ENCODE data around the gene ABL2. TPM values are rescaled to one million over a fixed set of nuclear protein-coding genes. Genes with fewer than 3 reads are reported as not detected.

ABL2 gene
- total RNA-seq, 2 donors from 2014 or later, result 20.2 to 28.0 TPM

DNA sequence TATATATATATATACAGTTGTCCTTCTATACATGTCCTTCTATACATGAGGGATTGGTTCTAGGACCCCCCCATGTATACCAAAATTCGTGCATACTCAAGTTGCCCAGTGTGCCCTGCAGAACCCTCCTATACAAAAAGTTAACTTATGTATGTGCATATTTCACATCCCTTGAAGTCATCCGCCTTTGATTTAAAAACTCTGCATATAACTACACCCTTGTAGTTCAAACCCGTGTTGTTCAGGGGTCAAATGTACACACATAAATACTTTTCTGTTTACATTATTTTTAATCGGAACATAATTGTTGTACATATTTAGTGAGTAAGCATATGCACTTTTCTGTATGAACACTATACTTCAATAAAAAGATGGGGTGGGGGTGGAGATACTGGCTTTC is 7.7 kb upstream of the ABL2 start:
- Histone ChIP-seq H3K27me3 (ENCODE audit: control insufficient read depth, insufficient read depth, low read length, poor library complexity, severe bottlenecking) (no peaks in the 10 kb centered on the region), H3K9me3 (ENCODE audit: control insufficient read depth, low read length) (no peaks in the 10 kb centered on the region), H3K9ac (ENCODE audit: extremely low read depth, low read length, poor library complexity, severe bottlenecking) (no peak overlapping the region), H3K4me1 (ENCODE audit: control insufficient read depth, insufficient read depth, low read length) (no peaks in the 10 kb centered on the region), H3K36me3 (ENCODE audit: control insufficient read depth, insufficient read depth, low read length) (no peaks in the 10 kb centered on the region), H3K27ac (ENCODE audit: low read depth, low read length) (no peak overlapping the region), H3K4me3 (ENCODE audit: low read length) (no peak overlapping the region)
- H3K27ac Mint-ChIP-seq, result no peak overlapping the region
- no peaks in the 10 kb centered on the region for H3K27me3 Mint-ChIP-seq (ENCODE audit: insufficient read depth)
- TF ChIP-seq, protein P1, sequence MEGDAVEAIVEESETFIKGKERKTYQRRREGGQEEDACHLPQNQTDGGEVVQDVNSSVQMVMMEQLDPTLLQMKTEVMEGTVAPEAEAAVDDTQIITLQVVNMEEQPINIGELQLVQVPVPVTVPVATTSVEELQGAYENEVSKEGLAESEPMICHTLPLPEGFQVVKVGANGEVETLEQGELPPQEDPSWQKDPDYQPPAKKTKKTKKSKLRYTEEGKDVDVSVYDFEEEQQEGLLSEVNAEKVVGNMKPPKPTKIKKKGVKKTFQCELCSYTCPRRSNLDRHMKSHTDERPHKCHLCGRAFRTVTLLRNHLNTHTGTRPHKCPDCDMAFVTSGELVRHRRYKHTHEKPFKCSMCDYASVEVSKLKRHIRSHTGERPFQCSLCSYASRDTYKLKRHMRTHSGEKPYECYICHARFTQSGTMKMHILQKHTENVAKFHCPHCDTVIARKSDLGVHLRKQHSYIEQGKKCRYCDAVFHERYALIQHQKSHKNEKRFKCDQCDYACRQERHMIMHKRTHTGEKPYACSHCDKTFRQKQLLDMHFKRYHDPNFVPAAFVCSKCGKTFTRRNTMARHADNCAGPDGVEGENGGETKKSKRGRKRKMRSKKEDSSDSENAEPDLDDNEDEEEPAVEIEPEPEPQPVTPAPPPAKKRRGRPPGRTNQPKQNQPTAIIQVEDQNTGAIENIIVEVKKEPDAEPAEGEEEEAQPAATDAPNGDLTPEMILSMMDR (conservative IDR thresholded peaks at IDR 0.05), result no peak
- H3K36me3 Mint-ChIP-seq (ENCODE audit: low read depth), result no peaks in the 10 kb centered on the region
- no peak overlapping the region for H3K4me3 Mint-ChIP-seq
- no peak for DNase-seq
- H3K9me3 Mint-ChIP-seq, result no peaks in the 10 kb centered on the region
- WGBS, 2 experiments (ENCODE audit: insufficient coverage in 1 of 2, insufficient read length in 1 of 2), result 67 to 90% methylated on average over 1 to 3 of the region's 4 CpGs
- no peaks in the 10 kb centered on the region for H3K4me1 Mint-ChIP-seq

- no peaks in the 10 kb centered on the region for H3K4me1 ChIP-seq (ENCODE audit: control insufficient read depth, insufficient read depth, low read length)
- TF ChIP-seq, protein P1 (conservative IDR thresholded peaks at IDR 0.05), result no peak
- H3K9ac ChIP-seq (ENCODE audit: extremely low read depth, low read length, poor library complexity, severe bottlenecking), result no peak overlapping the region
- Mint-ChIP-seq H3K27me3 (ENCODE audit: insufficient read depth) (peaks cover 14% of the 10 kb centered on the region), H3K4me3 (no peak overlapping the region), H3K36me3 (ENCODE audit: low read depth) (no peaks in the 10 kb centered on the region), H3K27ac (no peak overlapping the region), H3K9me3 (no peaks in the 10 kb centered on the region), H3K4me1 (peaks cover 1% of the 10 kb centered on the region)
- DNase-seq, result no peak
- no peaks in the 10 kb centered on the region for H3K36me3 ChIP-seq (ENCODE audit: control insufficient read depth, insufficient read depth, low read length)
- H3K9me3 ChIP-seq (ENCODE audit: control insufficient read depth, low read length), result no peaks in the 10 kb centered on the region
- 100% methylated on average over 1 of the region's 1 CpG for whole genome bisulfite sequencing, 2 experiments (ENCODE audit: insufficient coverage in 1 of 2, insufficient read length in 1 of 2)
- H3K4me3 ChIP-seq (ENCODE audit: low read length), result no peak overlapping the region
- H3K27me3 ChIP-seq (ENCODE audit: control insufficient read depth, insufficient read depth, low read length, poor library complexity, severe bottlenecking), result peaks cover 13% of the 10 kb centered on the region
- H3K27ac ChIP-seq (ENCODE audit: low read depth, low read length), result no peak overlapping the region
Measured at GRCh38 chr1:179234863-179235262, 5.4 kb upstream of the ABL2 start.

DNA sequence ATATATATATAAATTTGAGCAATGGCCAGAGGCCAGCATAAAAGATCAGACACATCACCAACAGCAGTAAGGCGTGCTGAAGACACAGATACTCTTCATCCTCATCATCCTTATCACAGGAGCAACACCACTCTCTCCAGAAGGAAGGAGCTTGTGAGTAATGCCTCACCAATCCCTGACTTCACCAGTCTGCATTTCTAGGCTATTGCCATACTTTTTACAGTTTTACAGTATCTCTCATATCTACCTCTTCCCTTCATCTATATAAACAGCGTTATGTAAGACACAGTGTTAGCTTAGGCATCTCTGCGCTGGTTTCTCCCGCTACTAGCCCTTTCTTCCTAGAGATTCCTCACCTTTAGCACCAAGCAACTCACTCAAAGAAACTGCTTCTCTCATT is 2.4 kb upstream of the ABL2 start:
- Histone ChIP-seq H3K36me3 (ENCODE audit: control insufficient read depth, insufficient read depth, low read length) (no peaks in the 10 kb centered on the region), H3K9me3 (ENCODE audit: control insufficient read depth, low read length) (no peaks in the 10 kb centered on the region), H3K4me1 (ENCODE audit: control insufficient read depth, insufficient read depth, low read length) (no peaks in the 10 kb centered on the region), H3K27ac (ENCODE audit: low read depth, low read length) (no peak overlapping the region), H3K27me3 (ENCODE audit: control insufficient read depth, insufficient read depth, low read length, poor library complexity, severe bottlenecking) (peaks cover 13% of the 10 kb centered on the region), H3K9ac (ENCODE audit: extremely low read depth, low read length, poor library complexity, severe bottlenecking) (no peak overlapping the region), H3K4me3 (ENCODE audit: low read length) (no peak overlapping the region)
- TF ChIP-seq, protein P1 (conservative IDR thresholded peaks at IDR 0.05), result no peak
- peaks cover 6% of the 10 kb centered on the region for H3K36me3 Mint-ChIP-seq (ENCODE audit: low read depth)
- no peak overlapping the region for H3K4me3 Mint-ChIP-seq
- peaks cover 14% of the 10 kb centered on the region for H3K27me3 Mint-ChIP-seq (ENCODE audit: insufficient read depth)
- no peak for DNase-seq
- H3K4me1 Mint-ChIP-seq, result peaks cover 8% of the 10 kb centered on the region
- H3K9me3 Mint-ChIP-seq, result no peaks in the 10 kb centered on the region
- no peak overlapping the region for H3K27ac Mint-ChIP-seq
- WGBS, 2 experiments (ENCODE audit: insufficient coverage in 1 of 2, insufficient read length in 1 of 2), result 96 to 100% methylated on average over 3 to 4 of the region's 4 CpGs

Data from endodermal cell (in vitro differentiated cells).